Measurements from ENCODE around the gene RERE.

Gene RERE

GRCh38 chr1:8563944-8564537 lies 253.4 kb downstream of the RERE start:
- no peak for DNase-seq

- DNase-seq = no peak
These were observed 254.3 kb downstream of the RERE start for GRCh38 chr1:8562881-8563865.

DNA sequence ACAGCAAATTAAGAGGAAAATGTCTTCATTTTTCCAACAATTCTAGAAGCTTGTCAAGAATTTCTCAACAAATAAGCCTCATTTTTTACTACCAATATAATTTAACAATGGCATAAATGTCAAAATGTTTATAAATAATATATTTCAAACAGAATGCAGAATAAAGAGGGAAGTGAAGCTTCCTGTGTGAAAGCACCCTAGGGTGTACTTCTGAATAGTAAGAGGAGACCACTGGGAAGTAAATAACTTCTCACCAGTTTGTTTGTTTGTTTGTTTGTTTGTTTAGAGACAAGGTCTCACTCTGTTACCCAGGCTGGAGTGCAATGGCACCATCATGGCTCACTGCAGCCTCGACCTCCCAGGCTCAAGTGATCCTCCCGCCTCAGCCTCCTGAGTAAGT lies 255.2 kb downstream of the RERE start:
- no peak for DNase-seq

- peak; percentile 38 for DNase-seq
These were observed 256.6 kb downstream of the RERE start for GRCh38 chr1:8560611-8561544.

DNA sequence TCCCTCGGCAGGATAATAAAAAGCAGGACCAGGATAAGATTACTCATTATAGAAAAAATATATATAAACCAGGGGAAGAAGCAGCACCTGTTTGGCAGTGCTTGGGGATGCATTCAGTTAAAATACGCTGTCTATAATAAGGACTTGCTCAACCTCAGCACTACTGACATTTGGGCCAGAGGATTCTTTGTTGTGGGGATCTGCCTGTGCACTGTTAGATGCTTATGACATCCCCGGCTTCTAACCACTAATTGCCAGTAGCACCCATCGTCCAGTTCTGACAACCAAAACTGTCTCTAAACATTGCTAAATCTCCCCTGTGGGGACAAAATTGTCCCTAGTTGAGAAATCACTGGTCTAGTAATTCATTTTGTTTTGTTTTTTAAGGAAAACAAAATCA lies 257.4 kb downstream of the RERE start:
- DNase-seq = no peak

- DNase-seq = no peak
These were observed 261.9 kb downstream of the RERE start for GRCh38 chr1:8555582-8555981.

GRCh38 chr1:8554956-8555534 lies 262.4 kb downstream of the RERE start:
- no peak for DNase-seq

GRCh38 chr1:8552820-8553397 lies 264.5 kb downstream of the RERE start:
- DNase-seq = no peak

DNA sequence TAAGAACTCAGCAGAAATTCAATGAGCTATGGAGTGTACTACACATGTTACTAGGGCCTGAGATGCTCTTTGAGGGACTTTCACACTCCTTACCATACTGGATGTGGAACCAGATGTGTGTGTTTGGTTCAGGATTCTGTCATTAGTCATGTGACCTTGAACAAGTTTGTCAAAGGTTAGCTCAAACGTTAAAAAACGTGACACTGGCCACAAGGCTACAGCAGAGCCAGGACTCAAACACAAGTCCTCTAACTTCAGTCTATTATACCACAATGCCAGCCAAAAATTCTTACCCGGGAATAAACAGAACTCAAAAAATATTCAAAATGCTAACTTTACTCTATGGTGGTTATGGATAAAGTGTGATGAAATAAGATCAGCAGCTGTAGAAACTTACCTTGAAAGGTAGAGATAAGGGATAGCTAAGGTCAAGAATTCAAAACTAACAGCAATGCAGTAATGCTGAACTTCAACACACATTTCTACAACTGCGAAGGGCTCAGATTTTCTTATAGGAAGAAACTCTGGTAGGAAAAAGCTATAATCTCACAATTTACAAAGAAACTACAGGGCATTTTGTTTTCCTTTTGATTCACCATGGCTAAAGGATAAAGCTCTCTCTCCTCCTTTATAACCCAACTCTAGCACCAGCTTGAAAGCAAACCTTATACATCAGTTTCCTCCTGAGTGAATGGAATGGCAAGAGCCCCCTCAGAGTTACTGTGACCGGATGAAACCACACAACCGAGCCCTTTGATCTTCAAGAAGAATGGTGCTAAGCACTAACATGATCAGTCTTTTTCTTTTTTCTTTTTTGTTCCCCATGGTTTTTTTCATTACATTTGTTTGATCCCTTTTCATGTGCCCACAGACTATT lies 265.6 kb downstream of the RERE start:
- no peak for DNase-seq

GRCh38 chr1:8551057-8551456 lies 266.4 kb downstream of the RERE start:
- no peak for DNase-seq

DNA sequence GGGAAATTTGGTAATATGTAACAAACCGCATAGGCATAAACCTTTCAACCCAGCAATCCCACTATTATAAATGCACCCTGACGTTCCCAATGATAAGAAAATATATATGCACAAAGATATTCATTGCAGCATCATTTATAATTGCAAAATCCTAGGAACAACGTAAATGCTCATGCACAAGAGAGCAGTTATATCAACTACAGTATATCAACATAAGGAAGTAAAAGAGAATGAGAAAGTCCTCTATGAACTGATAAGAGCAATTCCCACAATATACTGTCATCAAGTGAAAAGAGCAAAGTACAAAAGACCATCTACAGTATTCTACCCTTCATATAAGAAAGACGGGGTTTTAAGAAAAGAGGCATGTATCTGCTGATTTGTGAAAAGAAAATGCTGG lies 269.6 kb downstream of the RERE start:
- DNase-seq = no peak

GRCh38 chr1:8545078-8545477 lies 272.4 kb downstream of the RERE start:
- no peak for DNase-seq

DNA sequence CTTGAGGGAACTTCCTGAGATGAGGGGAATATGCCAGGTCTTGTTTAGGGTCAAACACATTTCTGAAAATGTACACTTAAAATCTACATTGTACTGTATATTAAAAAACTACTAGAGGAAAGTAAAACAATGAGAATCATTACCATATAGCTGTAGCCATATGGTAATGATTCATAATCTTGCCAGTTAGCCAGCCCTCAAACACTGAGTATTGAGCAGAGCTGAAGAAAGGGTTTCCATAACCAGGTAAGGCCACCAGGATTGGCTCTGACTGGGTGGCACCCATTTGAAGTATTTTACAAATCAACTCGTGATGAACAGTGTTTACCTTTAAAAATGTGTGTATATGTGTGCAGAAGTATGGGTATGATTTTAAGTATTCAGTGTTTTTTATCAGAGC lies 272.8 kb downstream of the RERE start:
- no peak for DNase-seq

GRCh38 chr1:8543965-8544364 lies 273.5 kb downstream of the RERE start:
- DNase-seq = no peak

DNA sequence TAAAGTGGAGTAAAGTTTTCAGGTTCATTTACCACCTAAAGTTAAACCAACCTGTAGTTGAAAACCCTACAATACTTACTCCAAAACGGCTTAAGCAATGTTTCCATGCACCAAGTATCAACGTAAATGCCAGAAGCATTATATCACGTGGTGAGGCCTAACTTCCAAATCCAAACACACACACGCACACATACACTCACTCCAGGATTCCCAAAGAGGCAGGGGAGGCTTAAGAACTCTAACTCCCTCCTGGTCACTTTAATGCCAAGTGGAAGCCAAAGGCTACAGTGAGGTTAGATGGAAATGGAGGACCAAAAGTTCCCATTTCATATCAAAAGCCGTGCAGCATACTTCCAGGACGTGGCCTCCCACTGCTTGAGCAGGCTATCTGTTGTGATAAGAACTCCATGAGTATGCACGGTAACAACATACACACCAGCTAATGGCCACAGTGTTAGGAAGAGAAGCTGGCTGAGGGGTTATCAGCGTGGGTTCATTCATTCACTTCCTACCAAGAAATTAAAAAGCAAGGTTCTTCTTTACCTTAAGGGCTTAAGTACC lies 275.4 kb downstream of the RERE start:
- no peak for DNase-seq

GRCh38 chr1:8540971-8541370 lies 276.5 kb downstream of the RERE start:
- no peak for DNase-seq

- DNase-seq = no peak
These were observed 277.0 kb downstream of the RERE start for GRCh38 chr1:8540261-8540941.

GRCh38 chr1:8539683-8540082 lies 277.8 kb downstream of the RERE start:
- no peak for DNase-seq

- DNase-seq = no peak
These were observed 278.9 kb downstream of the RERE start for GRCh38 chr1:8538502-8538901.

DNA sequence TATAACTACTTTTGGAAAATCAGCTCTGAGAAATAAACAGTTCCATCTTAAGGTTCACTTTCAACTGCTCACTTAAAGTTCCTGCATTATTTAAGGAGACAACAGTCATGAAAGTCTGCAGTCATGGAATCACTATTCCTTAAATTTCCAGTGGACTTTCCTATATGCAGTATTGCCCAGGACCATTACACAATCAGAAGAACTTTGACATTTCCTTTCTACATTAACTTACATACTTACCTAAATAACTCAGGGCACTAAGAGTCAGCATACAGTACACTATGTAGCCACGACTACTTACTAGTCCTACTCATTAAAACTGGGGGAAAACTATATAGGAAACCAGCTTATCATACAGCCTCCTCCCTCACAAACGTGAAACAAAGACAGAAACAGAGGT lies 279.4 kb downstream of the RERE start:
- DNase-seq = no peak

DNA sequence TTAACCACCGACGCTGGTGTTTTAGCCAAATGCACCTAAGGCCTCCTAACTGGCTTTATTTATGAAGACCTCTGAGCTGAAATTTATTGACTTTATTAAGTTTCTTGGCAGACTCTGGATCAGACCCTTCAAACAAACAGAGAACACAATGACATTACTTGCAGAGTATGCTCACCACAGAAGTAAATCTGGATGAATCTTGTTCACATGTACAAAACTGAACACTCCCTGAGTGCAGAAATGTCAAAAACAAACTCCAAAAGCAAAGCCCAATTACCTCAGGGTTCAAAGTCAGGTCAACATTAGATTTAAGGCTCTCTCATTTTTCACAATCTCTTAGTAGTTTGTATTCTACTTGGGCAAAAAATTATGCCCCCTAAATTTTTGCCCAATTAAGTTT lies 280.9 kb downstream of the RERE start:
- DNase-seq = no peak
